K562 (cell line): ENCODE measurements around the gene RPS6KA4. TPM values are rescaled to one million over a fixed set of nuclear protein-coding genes. Genes with fewer than 3 reads are reported as not detected.
A peak's percentile ranks its signal among the peaks of the same experiment; 100 is the strongest.

Experiments
- BACH1 ChIP-seq: fragments of 200-800 bp; sonication (Bioruptor generic); IDR thresholded peaks from 2 replicates; pipeline ENCODE4 v1.6.1; 2016; ENCODE audit warnings: missing genetic modification characterization, missing compliant biosample characterization
- DEAF1 ChIP-seq: fragments of 450-650 bp; formaldehyde crosslinking; IDR thresholded peaks from 2 replicates; pipeline ENCODE4 v1.4.0; 2020; ENCODE audit warnings: mild to moderate bottlenecking, moderate library complexity
- E4F1 ChIP-seq: fragments of 250-450 bp; sonication (Bioruptor Pico); IDR thresholded peaks from 2 replicates; pipeline ENCODE4 v1.5.0; 2021; ENCODE audit warnings: mild to moderate bottlenecking, borderline replicate concordance
- ETS1 ChIP-seq: conservative IDR thresholded peaks from 2 replicates; pipeline ENCODE4 v1.6.1; 2011; ENCODE audit warnings: low read depth, mild to moderate bottlenecking, low read length; ENCODE audit not compliant: control insufficient read depth
- EWSR1 ChIP-seq: fragments of 450-650 bp; IDR thresholded peaks from 2 replicates; pipeline ENCODE4 v1.6.1; 2018; ENCODE audit warnings: borderline replicate concordance, mild to moderate bottlenecking, low read depth, moderate library complexity; ENCODE audit not compliant: partially characterized antibody
- FOXP1 ChIP-seq: sonication (generic); formaldehyde crosslinking; IDR thresholded peaks from 2 replicates; pipeline ENCODE4 v1.8.0; 2022; ENCODE audit warnings: mild to moderate bottlenecking, missing genetic modification reagents
- IRF2 ChIP-seq: sonication (generic); formaldehyde crosslinking; IDR thresholded peaks from 2 replicates; pipeline ENCODE4 v1.8.1; 2022; ENCODE audit warnings: mild to moderate bottlenecking, missing genetic modification reagents
- JUN ChIP-seq, 2 experiments: sonication (generic) in 1 of 2; formaldehyde crosslinking in 1 of 2; IDR thresholded peaks; 2 replicates each; pipeline versions ENCODE4 v1.6.1 to v1.8.0; 2012 to 2022; ENCODE audit warnings: borderline replicate concordance in 2 of 2, mild to moderate bottlenecking in 2 of 2, improper control_type of control experiment in 1 of 2, low read depth in 1 of 2, low read length in 1 of 2, missing genetic modification reagents in 1 of 2
- KLF16 ChIP-seq: IDR thresholded peaks from 2 replicates; pipeline ENCODE4 v1.6.1; 2016; ENCODE audit warnings: antibody characterized with exemption
- MNT ChIP-seq, 2 experiments: fragments of 450-650 bp; conservative IDR thresholded peaks; 2 replicates each; pipeline ENCODE4 v1.6.1; 2017; ENCODE audit warnings: mild to moderate bottlenecking in 2 of 2, moderate library complexity in 2 of 2
- NR3C1 ChIP-seq: sonication (generic); formaldehyde crosslinking; IDR thresholded peaks from 2 replicates; pipeline ENCODE4 v1.8.1; 2022; ENCODE audit warnings: missing genetic modification reagents
- TCF15 ChIP-seq: fragments of 250-450 bp; sonication (Bioruptor Pico); IDR thresholded peaks from 2 replicates; pipeline ENCODE4 v1.8.0; 2022; ENCODE audit warnings: moderate library complexity, mild to moderate bottlenecking, inconsistent platforms
- ZNF184 ChIP-seq: sonication (generic); formaldehyde crosslinking; IDR thresholded peaks from 2 replicates; pipeline ENCODE4 v1.5.0; 2020; ENCODE audit warnings: missing genetic modification reagents
- ZNF41 ChIP-seq: fragments of 250-450 bp; sonication (Bioruptor Pico); conservative IDR thresholded peaks from 2 replicates; pipeline ENCODE4 v1.4.0; 2020; ENCODE audit warnings: mild to moderate bottlenecking
- ZNF583 ChIP-seq: fragments of 250-450 bp; sonication (Bioruptor Pico); IDR thresholded peaks from 2 replicates; pipeline ENCODE4 v1.4.0; 2020
- ZNF77 ChIP-seq: fragments of 250-450 bp; sonication (Bioruptor Pico); IDR thresholded peaks from 2 replicates; pipeline ENCODE4 v1.5.0; 2020
- polyA plus RNA-seq, 8 experiments: library from polyadenylated mRNA; depleted of rRNA in 4 of 8; stranded (reverse) in 5 of 8; unstranded in 3 of 8; fragments of >200 nt; fragmentation: Nextera tagmentation in 2 of 8; fragmentation: Illumina TruSeq in 1 of 8; extraction: Ambion mirVana in 2 of 8; extraction: Trizol in 1 of 8; gene quantifications; 2 replicates each; pipeline versions ENCODE4 v1.2.1 to v1.2.3, GENCODE V29; 2011 to 2014; ENCODE audit warnings: inconsistent platforms in 1 of 8, missing spikeins in 1 of 8
- total RNA-seq, 7 experiments: library from RNA; depleted of rRNA in 6 of 7; stranded (reverse); fragments of >200 nt in 6 of 7; fragmentation: Illumina TruSeq in 2 of 7; extraction: Trizol in 2 of 7; gene quantifications; 2 replicates each; pipeline versions ENCODE4 v1.2.1 to v1.2.3, GENCODE V29; 2011 to 2021; ENCODE audit warnings: low replicate concordance in 1 of 7

The RPS6KA4 gene
- total and polyA plus RNA-seq, 9 of the 15 experiments (the other 6 are each of a cell fraction or from before 2014, with no cell fraction given): 0.15 to 23.8 (median 9.8) TPM

- TF ChIP-seq JUN (IDR thresholded peaks at IDR 0.05; ENCODE audit: borderline replicate concordance, low read depth, low read length) (0 out of 2 replicates have a peak, but pooled peaks have one; percentile 30), JUN (CRISPR knock-in tag; IDR thresholded peaks at IDR 0.05; ENCODE audit: borderline replicate concordance) (no peak), ETS1 (no peak), DEAF1 (CRISPR knock-in tag) (no peak), NR3C1 (CRISPR knock-in tag) (no peak), KLF16 (peak; percentile 42; the same call in 1 of the 2 replicates), MNT (conservative IDR thresholded peaks at IDR 0.05) (peak in 1 of 2 experiments; percentile 74; a peak in 2 of 4 replicates), ZNF77 (no peak), E4F1 (CRISPR knock-in tag) (no peak), BACH1 (tag) (no peak), ZNF583 (0 out of 2 replicates have a peak, but pooled peaks have one; percentile 15), IRF2 (no peak), FOXP1 (peak; percentile 42; the same call in 1 of the 2 replicates), ZNF41 (CRISPR knock-in tag) (no peak), ZNF184 (CRISPR knock-in tag) (no peak), EWSR1 (no peak), TCF15 (no peak)
These were observed 16.8 kb upstream of the RPS6KA4 start (continued) for GRCh38 chr11:64341851-64342791.
